GM19324 (cell line): ENCODE results near the gene GALNTL6.

Experiments used
- ATAC-seq: cut with Tn5 transposase; IDR thresholded peaks from one replicate; pipeline ENCODE4 v1.9.1; 2021; ENCODE audit warnings: mild to moderate bottlenecking, moderate library complexity; ENCODE audit not compliant: unreplicated experiment, low FRiP score

GALNTL6 gene

GRCh38 chr4:171876636-171877035 lies 63.4 kb downstream of the GALNTL6 start:
- no peak for ATAC-seq

DNA sequence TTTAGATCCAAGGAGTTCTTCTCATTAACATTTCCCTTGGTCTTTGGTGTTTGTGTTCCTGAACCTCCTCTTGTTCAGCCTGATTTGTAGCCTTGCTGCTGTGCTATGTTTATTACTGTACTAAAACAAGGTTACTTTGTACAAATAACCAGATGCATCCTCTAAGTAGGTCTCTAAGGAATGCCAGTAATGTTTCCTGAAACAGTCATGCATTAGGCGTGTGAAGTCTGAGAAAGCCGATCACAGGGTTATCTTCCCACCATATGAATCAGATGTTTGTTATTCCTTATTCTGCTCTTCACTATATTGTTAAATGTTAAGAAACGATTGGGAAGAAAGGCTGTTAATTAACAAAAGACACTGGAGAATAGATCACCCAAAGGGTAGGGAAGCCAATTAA lies 66.9 kb downstream of the GALNTL6 start:
- ATAC-seq = no peak

DNA sequence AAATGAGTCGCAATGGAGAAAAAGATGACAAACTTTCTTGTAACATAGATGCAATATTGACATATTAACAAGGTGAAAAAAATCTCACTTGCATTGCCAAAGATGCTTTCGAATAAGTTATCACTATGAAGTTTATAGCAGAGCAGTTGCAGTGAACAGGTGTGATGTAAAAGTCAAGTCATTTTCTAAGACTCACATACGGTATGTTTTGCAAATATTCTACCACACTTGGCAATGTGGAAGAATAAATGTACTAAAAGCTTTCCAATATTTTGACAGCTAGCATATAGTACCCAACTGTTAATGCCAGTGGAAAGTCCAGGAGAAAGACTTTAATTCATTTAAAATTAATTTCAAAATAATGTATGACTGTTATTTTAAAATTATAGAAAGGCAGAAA lies 76.5 kb downstream of the GALNTL6 start:
- no peak for ATAC-seq

DNA sequence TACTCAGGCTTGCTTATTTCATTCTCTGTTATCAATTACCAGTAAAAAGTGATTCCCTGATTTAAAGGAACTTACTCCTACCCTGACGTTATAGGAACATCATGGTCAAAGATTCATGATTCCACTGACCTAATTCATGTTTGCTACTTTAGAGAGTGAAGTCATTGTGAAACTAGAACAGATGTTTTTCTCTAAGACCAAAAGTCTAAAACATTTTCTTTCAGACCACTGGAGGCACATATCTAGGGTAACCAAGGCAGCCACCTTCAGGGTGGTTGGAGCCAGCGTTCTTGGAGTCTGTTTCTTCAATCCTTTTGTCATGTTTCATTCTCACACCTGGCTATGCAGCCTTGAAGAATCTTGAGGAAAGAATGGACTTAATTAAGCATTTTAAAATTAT lies 77.8 kb downstream of the GALNTL6 start:
- ATAC-seq = no peak

GRCh38 chr4:171896426-171896825 lies 83.2 kb downstream of the GALNTL6 start:
- no peak for ATAC-seq

- ATAC-seq = no peak
Measured at GRCh38 chr4:171919314-171919713, 106.1 kb downstream of the GALNTL6 start.

DNA sequence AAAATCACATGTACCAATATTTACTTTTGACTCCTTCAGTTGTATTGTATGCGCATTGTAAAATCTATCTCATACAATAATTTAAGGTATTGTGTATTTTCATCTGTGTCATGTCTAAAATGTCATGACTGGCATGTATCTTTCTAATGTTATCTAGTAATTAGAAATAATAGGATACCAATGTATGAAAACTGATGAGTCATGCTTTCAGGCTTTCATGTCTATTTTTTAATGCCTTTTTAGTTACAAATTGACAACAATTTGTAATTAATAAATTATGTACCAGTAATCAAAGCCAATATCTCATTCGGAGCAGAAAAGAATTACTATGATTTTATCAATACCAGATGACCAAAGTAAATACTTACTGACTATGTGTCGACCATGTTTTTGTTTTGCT lies 107.7 kb downstream of the GALNTL6 start:
- no peak for ATAC-seq

DNA sequence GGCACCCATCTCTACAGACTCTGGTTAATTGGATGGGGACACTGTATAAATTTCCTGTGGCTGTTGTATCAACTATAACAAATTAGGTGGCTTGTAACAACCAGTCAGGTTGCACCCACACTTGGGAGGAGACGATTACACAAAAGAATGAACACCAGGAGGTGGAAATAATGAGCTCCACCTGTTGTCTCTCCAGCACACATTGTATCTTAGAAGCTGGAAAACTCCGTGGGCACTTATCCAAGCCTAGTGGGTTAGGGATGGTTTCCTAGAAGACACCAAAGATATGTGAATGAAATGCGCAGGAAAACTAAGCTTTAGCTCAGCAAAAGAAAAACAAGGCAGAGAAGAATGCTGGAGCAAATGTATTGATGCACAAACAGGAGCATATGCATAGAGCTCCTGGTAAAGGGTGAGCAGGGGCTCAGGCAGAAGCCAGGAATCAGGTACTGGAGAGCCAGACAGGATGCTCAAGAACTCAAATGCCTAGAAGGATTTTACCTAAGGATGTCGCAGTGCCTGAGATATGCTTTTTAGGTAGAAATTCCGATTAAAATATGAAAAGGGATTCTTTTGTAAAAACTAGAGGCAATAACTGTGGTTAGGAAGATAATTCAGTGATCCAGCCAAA lies 111.7 kb downstream of the GALNTL6 start:
- ATAC-seq = no peak

DNA sequence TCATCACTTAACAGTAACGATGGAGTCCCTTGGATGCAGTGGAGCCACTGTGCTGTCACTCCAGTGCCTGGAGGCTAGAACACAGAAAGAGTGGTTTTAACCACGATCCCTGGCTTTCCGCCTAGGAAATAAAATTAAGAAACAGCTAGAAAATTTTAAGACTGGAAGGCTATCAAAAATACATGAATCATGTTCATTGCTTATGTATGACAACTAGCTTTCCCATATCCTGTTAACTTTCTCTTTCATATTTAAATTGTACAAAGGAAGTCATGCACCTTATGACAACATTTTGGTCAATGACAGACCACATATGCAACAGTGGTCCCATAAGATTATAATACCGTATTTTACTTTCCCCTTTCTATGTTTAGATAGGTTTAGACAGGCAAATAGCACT lies 115.1 kb downstream of the GALNTL6 start:
- ATAC-seq = no peak

GRCh38 chr4:171929477-171929876 lies 116.3 kb downstream of the GALNTL6 start:
- ATAC-seq = no peak

- ATAC-seq = no peak
Measured at GRCh38 chr4:171929907-171930306, 116.7 kb downstream of the GALNTL6 start.

GRCh38 chr4:171932238-171932637 lies 119.0 kb downstream of the GALNTL6 start:
- no peak for ATAC-seq

DNA sequence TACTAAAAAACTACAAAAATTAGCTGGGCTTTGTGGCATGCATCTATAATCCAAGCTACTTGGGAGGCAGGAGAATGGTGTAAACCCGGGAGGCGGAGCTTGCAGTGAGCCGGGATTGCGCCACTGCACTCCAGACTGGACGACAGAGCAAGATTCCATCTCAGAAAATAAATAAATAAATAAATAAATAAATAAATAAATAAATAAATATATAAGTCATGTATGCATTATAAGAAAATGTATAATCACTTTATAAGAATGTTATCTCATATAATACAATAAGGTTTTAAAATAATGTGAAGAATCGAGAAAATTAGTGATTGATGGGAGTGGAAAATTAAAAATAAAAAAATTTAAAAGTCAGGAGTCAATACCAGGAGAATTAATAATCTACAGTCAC lies 127.5 kb downstream of the GALNTL6 start:
- ATAC-seq = no peak

- ATAC-seq = no peak
Measured at GRCh38 chr4:171947400-171947799, 134.2 kb downstream of the GALNTL6 start.

GRCh38 chr4:171948038-171948437 lies 134.8 kb downstream of the GALNTL6 start:
- no peak for ATAC-seq

GRCh38 chr4:171954650-171955049 lies 141.4 kb downstream of the GALNTL6 start:
- no peak for ATAC-seq

- ATAC-seq = no peak
Measured at GRCh38 chr4:171956678-171957077, 143.5 kb downstream of the GALNTL6 start.

DNA sequence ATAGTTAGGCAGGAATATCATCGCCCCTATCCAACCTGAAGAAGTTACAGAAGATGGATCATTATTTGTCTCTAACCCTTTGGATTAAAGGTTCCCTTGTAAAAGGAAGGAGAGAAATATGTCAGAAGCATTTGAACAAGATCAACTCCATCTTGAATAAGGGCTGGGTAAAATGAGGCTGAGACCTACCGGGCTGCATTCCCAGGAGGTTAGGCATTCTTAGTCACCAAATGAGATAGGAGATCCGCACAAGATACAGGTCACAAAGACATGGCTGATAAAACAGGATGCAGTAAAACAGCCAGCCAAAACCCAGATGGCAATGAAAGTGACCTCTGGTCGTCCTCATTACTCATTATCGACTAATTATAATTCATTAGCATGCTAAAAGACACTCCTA lies 148.9 kb downstream of the GALNTL6 start:
- ATAC-seq = no peak

- no peak for ATAC-seq
Measured at GRCh38 chr4:171966356-171966755, 153.2 kb downstream of the GALNTL6 start.

DNA sequence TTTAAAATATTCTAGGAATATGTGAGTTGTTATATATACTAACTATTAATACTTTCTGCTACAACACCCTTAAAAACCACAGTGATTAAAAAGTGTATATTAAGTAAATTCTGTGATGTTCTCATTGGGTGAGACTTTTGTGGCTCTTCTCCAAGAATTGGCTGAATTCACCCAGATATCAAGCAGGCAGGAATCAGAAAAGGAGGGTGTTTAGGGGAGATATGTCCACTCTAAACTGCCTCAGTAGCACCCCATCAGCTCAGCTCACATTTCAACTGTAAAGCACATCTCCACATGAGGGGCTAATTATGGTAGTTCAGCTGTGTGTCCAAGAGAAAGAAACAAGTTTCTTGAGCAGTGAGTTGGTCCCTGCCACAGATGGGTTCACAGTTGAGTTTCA lies 165.0 kb downstream of the GALNTL6 start:
- ATAC-seq = no peak

DNA sequence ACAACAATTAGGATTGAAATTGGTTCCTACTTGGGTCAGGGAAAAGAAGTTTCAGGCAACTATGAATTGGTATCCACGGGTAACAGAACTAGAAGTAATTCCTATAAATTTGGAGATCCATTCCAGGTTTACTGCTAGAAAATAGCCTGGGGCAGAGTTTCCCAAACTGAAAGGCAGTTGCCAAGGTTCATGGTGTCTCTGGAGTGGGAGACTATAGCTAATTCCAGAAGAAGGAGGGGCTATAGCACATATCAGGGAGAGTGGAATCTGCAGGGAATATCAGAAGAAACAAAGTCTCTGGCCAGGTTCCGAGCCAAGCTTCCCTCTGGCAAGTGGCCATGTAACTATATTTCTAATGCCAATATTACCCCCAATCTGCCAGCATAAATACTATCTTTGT lies 166.3 kb downstream of the GALNTL6 start:
- no peak for ATAC-seq

DNA sequence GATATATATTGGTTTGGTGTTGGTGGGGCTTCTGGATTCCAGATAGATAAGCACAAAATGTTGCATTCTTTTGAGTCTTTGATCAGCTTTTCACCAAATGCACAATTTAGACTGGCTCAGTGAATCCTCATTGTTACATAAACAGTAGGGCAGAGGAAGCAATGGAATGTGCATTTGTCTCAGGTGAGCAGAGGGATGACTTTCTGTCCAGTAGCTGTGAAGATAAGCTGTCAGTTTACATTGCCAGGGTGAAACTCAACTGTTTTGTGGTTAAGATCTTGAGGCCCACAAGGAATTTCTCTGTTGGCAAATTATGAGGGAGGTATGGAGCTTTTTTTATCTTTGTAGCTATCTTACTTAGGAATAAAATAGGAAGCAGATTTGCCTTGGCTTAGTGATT lies 168.0 kb downstream of the GALNTL6 start:
- no peak for ATAC-seq
